Measurements from ENCODE around the gene EIF4G3. TPM values are rescaled to one million over a fixed set of nuclear protein-coding genes. Genes with fewer than 3 reads are reported as not detected.

Gene EIF4G3
- total RNA-seq, 2 donors from 2014 or later: 70.3 to 70.5 TPM

- TF ChIP-seq, protein P1, sequence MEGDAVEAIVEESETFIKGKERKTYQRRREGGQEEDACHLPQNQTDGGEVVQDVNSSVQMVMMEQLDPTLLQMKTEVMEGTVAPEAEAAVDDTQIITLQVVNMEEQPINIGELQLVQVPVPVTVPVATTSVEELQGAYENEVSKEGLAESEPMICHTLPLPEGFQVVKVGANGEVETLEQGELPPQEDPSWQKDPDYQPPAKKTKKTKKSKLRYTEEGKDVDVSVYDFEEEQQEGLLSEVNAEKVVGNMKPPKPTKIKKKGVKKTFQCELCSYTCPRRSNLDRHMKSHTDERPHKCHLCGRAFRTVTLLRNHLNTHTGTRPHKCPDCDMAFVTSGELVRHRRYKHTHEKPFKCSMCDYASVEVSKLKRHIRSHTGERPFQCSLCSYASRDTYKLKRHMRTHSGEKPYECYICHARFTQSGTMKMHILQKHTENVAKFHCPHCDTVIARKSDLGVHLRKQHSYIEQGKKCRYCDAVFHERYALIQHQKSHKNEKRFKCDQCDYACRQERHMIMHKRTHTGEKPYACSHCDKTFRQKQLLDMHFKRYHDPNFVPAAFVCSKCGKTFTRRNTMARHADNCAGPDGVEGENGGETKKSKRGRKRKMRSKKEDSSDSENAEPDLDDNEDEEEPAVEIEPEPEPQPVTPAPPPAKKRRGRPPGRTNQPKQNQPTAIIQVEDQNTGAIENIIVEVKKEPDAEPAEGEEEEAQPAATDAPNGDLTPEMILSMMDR (IDR thresholded peaks at IDR 0.05): no peak
- intact Hi-C loops (cut with DNase I): no loop called here
- H3K9me3 ChIP-seq: no peaks in the 10 kb centered on the region
- no peak for DNase-seq
- no peaks in the 10 kb centered on the region for H3K27me3 ChIP-seq
- no peaks in the 10 kb centered on the region for H3K4me1 ChIP-seq
- H3K27ac ChIP-seq: no peak overlapping the region
- H3K4me3 ChIP-seq: no peak overlapping the region
- H3K36me3 ChIP-seq: no peaks in the 10 kb centered on the region
- H3K9ac ChIP-seq (ENCODE audit: low read depth in 2 of 2, low read length in 2 of 2): no peak overlapping the region
These were observed 110.2 kb downstream of the EIF4G3 start for GRCh38 chr1:21066356-21067012.

- H3K4me1 ChIP-seq: no peaks in the 10 kb centered on the region
- H3K9me3 ChIP-seq: no peaks in the 10 kb centered on the region
- H3K4me3 ChIP-seq: no peak overlapping the region
- H3K27me3 ChIP-seq: no peaks in the 10 kb centered on the region
- TF ChIP-seq, protein P1 (IDR thresholded peaks at IDR 0.05): no peak
- no peaks in the 10 kb centered on the region for H3K36me3 ChIP-seq
- H3K9ac ChIP-seq (ENCODE audit: low read depth in 2 of 2, low read length in 2 of 2): no peak overlapping the region
- intact Hi-C loops (cut with DNase I): no loop called here
- no peak overlapping the region for H3K27ac ChIP-seq
- DNase-seq: no peak
These were observed 110.8 kb downstream of the EIF4G3 start for GRCh38 chr1:21065851-21066250.

DNA sequence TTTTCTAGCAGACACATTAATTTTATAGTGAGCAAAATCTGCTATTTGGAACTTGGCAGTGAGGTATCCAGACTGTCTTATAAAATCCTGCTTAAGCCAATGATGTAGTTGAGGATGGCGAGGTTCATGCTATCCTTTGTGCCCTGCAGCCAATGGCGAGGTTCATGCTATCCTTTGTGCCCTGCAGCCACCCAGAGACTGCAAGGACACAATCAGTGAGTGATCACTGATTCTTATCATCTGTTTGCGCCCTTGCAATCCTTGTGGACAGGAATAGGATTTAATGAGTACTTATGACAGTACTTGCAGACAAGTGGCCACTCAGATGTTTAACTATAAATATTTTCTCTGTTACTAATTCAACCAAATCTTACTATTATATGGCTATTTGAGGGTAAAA lies 112.6 kb downstream of the EIF4G3 start:
- TF ChIP-seq, protein P1 (IDR thresholded peaks at IDR 0.05): no peak

DNA sequence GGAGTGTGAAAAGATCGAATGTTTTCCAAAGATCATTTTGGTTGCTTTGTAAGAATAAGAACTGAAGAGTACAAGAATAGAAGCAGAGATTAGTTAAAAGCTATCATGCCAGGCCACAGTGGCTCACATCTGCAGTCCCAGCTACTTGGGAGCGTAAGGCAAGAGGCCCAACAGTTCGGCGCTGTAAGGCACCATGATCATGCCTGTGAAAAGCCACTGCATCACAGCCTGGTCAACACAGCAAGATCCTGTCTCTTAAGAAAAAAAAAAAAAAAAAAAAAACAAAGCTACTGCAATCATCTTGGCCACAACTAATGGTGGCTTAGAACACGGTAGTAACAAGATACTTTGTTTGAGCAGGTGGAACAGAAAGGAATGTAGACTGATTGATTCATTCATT lies 116.2 kb downstream of the EIF4G3 start:
- no peak overlapping the region for H3K27ac ChIP-seq
- no peaks in the 10 kb centered on the region for H3K27me3 ChIP-seq
- no peak overlapping the region for H3K9ac ChIP-seq (ENCODE audit: low read depth in 2 of 2, low read length in 2 of 2)
- no peak for DNase-seq
- no peaks in the 10 kb centered on the region for H3K9me3 ChIP-seq
- no peaks in the 10 kb centered on the region for H3K36me3 ChIP-seq
- no peak overlapping the region for H3K4me3 ChIP-seq
- no peaks in the 10 kb centered on the region for H3K4me1 ChIP-seq
- TF ChIP-seq, protein P1 (IDR thresholded peaks at IDR 0.05): no peak
- intact Hi-C loops (cut with DNase I): no loop called here

More for the DNA sequence above, 112.6 kb downstream of the EIF4G3 start:
- Histone ChIP-seq H3K9ac (ENCODE audit: low read depth in 2 of 2, low read length in 2 of 2) (no peak overlapping the region), H3K9me3 (no peaks in the 10 kb centered on the region), H3K4me1 (no peaks in the 10 kb centered on the region), H3K27ac (no peak overlapping the region), H3K27me3 (no peaks in the 10 kb centered on the region), H3K36me3 (no peaks in the 10 kb centered on the region), H3K4me3 (no peak overlapping the region)
- no peak for DNase-seq
- intact Hi-C loops (cut with DNase I): no loop called here

DNA sequence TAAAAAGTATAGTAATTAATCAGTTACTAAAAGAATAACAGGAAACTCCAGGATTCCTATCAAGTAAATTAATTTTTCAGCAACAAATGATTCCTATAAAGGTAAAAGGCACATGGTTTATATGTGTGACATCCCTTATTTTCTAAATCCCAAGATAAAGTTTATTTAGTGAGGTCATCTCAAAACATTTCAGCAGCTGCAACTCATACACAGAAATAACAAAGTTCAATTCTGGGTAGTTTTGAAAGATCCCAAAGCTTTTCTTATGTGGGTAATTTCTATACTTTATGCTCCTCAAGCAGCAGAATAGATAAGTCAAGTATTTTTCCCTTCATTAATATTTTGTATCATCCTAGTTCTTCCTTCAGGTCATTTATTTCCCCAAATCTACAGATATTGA lies 117.7 kb downstream of the EIF4G3 start:
- H3K27me3 ChIP-seq: no peaks in the 10 kb centered on the region
- no peak overlapping the region for H3K27ac ChIP-seq
- H3K36me3 ChIP-seq: no peaks in the 10 kb centered on the region
- intact Hi-C loops (cut with DNase I): loop anchor here (10.0 kb wide), 1 partner anchor 64 kb away; no protein-coding TSS in a partner anchor
- H3K9ac ChIP-seq (ENCODE audit: low read depth in 2 of 2, low read length in 2 of 2): no peak overlapping the region
- no peaks in the 10 kb centered on the region for H3K9me3 ChIP-seq
- no peak overlapping the region for H3K4me3 ChIP-seq
- no peaks in the 10 kb centered on the region for H3K4me1 ChIP-seq
- TF ChIP-seq, protein P1 (IDR thresholded peaks at IDR 0.05): no peak
- no peak for DNase-seq
